Lower leg skin (tissue), 3 donors: ENCODE measurements around the gene C5orf63.

Experiments
- CTCF ChIP-seq, 3 donors: fragments of 450-650 bp; IDR thresholded peaks; one replicate each; pipeline ENCODE4 v1.5.1; 2016; ENCODE audit warnings: antibody characterized with exemption in 3 of 3, mild to moderate bottlenecking in 3 of 3, moderate library complexity in 2 of 3
- POLR2A ChIP-seq, 2 donors: fragments of 450-650 bp; IDR thresholded peaks; one replicate each; pipeline ENCODE4 v1.6.1; 2016 to 2017; ENCODE audit warnings: antibody characterized with exemption in 2 of 2, mild to moderate bottlenecking in 1 of 2, moderate library complexity in 1 of 2

- TF ChIP-seq CTCF (IDR thresholded peaks at IDR 0.05) (no peak), POLR2A (IDR thresholded peaks at IDR 0.05) (no peak)
Measured at GRCh38 chr5:127056896-127057295, 16.4 kb downstream of the C5orf63 start.
